Measurements from ENCODE around the gene PDK2. TPM values are rescaled to one million over a fixed set of nuclear protein-coding genes. Genes with fewer than 3 reads are reported as not detected.

The PDK2 gene
- total RNA-seq, 1 donor from 2014 or later = 14.5 TPM

GRCh38 chr17:50108556-50108955 is 13.4 kb downstream of the PDK2 start:
- no peak overlapping the region for H3K4me3 ChIP-seq (ENCODE audit: low read depth, low read length)
- H3K27me3 ChIP-seq (ENCODE audit: control insufficient read depth, insufficient read depth, low read length) = no peaks in the 10 kb centered on the region
- H3K36me3 ChIP-seq (ENCODE audit: control insufficient read depth, insufficient read depth, low read length) = peaks cover 2% of the 10 kb centered on the region
- DNase-seq (ENCODE audit: low read depth) = no peak
- TF ChIP-seq, protein P1, sequence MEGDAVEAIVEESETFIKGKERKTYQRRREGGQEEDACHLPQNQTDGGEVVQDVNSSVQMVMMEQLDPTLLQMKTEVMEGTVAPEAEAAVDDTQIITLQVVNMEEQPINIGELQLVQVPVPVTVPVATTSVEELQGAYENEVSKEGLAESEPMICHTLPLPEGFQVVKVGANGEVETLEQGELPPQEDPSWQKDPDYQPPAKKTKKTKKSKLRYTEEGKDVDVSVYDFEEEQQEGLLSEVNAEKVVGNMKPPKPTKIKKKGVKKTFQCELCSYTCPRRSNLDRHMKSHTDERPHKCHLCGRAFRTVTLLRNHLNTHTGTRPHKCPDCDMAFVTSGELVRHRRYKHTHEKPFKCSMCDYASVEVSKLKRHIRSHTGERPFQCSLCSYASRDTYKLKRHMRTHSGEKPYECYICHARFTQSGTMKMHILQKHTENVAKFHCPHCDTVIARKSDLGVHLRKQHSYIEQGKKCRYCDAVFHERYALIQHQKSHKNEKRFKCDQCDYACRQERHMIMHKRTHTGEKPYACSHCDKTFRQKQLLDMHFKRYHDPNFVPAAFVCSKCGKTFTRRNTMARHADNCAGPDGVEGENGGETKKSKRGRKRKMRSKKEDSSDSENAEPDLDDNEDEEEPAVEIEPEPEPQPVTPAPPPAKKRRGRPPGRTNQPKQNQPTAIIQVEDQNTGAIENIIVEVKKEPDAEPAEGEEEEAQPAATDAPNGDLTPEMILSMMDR (IDR thresholded peaks at IDR 0.05; ENCODE audit: insufficient read depth, low read length, poor library complexity, severe bottlenecking) = no peak

DNA sequence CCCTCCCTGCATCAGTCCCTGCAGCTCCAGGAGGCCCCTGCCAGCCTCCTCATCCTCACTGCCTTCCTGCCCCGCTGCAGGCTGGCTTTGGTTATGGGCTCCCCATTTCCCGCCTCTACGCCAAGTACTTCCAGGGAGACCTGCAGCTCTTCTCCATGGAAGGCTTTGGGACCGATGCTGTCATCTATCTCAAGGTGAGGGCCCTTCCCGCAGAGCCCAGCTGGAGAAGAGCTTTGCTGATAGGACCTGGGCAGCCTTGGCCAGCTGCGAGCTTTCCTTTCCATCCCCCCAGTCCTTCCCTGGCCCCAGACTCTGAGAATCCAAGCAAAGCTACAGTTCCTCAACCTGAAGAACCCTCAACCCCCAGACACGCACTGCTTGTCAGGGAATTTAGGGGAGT is 14.1 kb downstream of the PDK2 start:
- no peak for DNase-seq (ENCODE audit: low read depth)
- Histone ChIP-seq H3K27me3 (ENCODE audit: control insufficient read depth, insufficient read depth, low read length) (no peaks in the 10 kb centered on the region), H3K36me3 (ENCODE audit: control insufficient read depth, insufficient read depth, low read length) (peaks cover 2% of the 10 kb centered on the region), H3K4me3 (ENCODE audit: low read depth, low read length) (no peak overlapping the region)
- TF ChIP-seq, protein P1 (IDR thresholded peaks at IDR 0.05; ENCODE audit: insufficient read depth, low read length, poor library complexity, severe bottlenecking) = no peak

DNA sequence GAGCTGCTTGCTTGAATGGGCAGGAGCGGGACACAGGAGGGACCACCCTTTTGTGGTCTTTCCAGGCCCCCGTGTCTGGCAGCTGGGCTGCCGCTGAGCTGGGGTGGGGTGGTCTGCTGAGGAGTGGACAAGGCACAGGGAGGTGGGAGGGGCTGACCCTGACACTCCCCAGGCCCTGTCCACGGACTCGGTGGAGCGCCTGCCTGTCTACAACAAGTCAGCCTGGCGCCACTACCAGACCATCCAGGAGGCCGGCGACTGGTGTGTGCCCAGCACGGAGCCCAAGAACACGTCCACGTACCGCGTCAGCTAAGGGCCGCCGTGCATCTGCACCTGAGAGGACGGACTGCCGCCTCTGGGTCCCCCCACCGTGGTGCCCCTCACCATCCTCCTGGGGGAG is 14.6 kb downstream of the PDK2 start:
- TF ChIP-seq, protein P1 (IDR thresholded peaks at IDR 0.05; ENCODE audit: insufficient read depth, low read length, poor library complexity, severe bottlenecking) = no peak
- Histone ChIP-seq H3K27me3 (ENCODE audit: control insufficient read depth, insufficient read depth, low read length) (no peaks in the 10 kb centered on the region), H3K4me3 (ENCODE audit: low read depth, low read length) (no peak overlapping the region), H3K36me3 (ENCODE audit: control insufficient read depth, insufficient read depth, low read length) (peaks cover 2% of the 10 kb centered on the region)
- DNase-seq (ENCODE audit: low read depth) = no peak

- DNase-seq (ENCODE audit: low read depth) = no peak
- peaks cover 2% of the 10 kb centered on the region for H3K36me3 ChIP-seq (ENCODE audit: control insufficient read depth, insufficient read depth, low read length)
- TF ChIP-seq, protein P1 (IDR thresholded peaks at IDR 0.05; ENCODE audit: insufficient read depth, low read length, poor library complexity, severe bottlenecking) = no peak
- H3K4me3 ChIP-seq (ENCODE audit: low read depth, low read length) = no peak overlapping the region
- H3K27me3 ChIP-seq (ENCODE audit: control insufficient read depth, insufficient read depth, low read length) = no peaks in the 10 kb centered on the region
Measured at GRCh38 chr17:50110591-50111349, 15.6 kb downstream of the PDK2 start.

DNA sequence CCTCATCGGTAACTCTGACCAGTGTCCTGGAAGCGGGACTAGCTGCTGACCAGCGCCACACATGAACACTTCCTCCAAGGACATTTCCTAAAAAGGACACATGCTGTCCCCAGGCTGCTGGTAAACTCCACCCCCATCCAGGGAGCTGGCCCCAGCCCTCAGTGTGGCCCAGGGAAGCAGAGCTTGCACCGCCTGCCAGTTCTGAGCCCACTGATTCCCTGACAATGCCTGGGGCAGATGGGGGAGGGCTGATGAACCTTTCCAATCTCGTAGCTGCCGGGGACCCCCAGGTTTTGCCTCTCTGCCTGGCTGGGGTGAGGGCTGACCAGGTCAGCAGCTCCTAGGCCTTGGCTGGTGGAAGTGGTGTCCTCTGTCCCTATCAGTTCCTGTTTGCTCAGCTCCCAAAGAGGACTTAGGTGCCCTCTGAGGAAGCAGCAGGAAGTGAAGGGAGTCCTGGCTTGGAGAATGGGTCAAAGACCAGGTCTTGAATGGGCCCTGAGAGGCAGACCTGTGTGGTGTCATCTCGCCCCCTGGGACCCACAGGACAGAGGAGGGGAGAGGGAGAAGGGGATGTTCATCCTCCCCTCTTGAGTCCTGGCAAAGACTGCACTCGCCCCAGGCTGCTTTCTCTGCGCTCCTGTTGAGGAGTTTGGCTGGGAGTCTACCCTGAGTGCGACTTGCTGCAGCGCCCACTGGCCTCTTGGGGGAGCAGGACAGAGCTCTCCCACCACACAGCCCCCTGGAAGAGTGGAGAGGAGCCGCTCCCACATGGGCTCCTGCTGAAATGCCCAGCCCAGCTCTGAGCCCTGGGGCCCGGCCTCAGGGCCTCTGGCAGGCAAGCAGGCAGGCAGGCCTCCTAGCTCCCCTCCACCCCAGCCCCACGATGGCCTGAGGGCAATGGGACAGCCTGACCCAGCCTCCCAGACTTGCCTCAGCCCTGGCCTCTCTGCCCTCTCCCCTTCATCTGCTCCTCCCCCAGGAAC is 16.8 kb downstream of the PDK2 start:
- no peak overlapping the region for H3K4me3 ChIP-seq (ENCODE audit: low read depth, low read length)
- TF ChIP-seq, protein P1 (IDR thresholded peaks at IDR 0.05; ENCODE audit: insufficient read depth, low read length, poor library complexity, severe bottlenecking) = no peak
- no peaks in the 10 kb centered on the region for H3K36me3 ChIP-seq (ENCODE audit: control insufficient read depth, insufficient read depth, low read length)
- no peak for DNase-seq (ENCODE audit: low read depth)
- no peaks in the 10 kb centered on the region for H3K27me3 ChIP-seq (ENCODE audit: control insufficient read depth, insufficient read depth, low read length)

Measured in kidney epithelial cell (primary cell).